IPS-NIHi7 (cell line): Measurements from ENCODE around the gene KCNJ14.

ENCODE experiments used
- DNase-seq: peaks from one replicate; pipeline ENCODE4 v3.0.0; 2012; ENCODE audit warnings: mixed read lengths; ENCODE audit errors: extremely low spot score

Gene KCNJ14

GRCh38 chr19:48507911-48508439 is 52.6 kb downstream of the KCNJ14 start:
- no peak for DNase-seq

GRCh38 chr19:48508729-48509411 is 53.5 kb downstream of the KCNJ14 start:
- DNase-seq: no peak

DNA sequence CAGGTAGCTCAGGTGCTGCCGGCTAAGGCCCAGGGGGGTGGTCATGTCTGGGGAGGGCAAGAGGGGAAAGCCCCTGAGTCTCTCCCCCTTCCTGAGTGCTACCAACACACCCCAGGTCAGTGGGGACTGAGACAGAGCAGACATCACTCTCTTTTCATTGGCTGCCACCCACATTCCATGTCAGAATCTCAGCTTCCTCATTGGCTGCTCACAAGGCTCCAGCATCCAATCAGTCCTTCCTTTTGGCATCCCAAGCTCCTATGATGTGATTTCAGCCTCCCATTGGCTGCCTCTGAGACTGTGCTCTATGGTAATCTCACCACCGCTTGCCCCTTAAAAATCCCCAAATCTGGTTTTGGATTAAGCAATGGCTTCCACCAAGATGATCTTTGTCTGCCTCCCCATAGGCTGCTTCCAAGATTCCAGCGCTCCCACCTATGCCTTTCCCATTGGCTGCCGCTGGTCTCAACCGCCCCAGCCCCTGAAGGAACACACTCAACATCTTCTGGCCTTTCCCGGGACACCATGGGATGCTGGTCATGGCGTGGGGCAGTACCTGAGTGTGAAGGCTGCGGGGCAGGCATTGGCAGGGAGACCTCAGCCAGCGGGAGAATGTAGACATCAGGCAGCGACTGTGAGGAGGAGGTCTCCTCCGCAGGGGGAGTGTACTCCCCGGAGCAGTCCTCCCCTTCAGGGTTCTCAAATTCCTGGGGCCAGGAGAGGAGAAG is 54.3 kb downstream of the KCNJ14 start:
- peak; percentile 53 for DNase-seq

DNA sequence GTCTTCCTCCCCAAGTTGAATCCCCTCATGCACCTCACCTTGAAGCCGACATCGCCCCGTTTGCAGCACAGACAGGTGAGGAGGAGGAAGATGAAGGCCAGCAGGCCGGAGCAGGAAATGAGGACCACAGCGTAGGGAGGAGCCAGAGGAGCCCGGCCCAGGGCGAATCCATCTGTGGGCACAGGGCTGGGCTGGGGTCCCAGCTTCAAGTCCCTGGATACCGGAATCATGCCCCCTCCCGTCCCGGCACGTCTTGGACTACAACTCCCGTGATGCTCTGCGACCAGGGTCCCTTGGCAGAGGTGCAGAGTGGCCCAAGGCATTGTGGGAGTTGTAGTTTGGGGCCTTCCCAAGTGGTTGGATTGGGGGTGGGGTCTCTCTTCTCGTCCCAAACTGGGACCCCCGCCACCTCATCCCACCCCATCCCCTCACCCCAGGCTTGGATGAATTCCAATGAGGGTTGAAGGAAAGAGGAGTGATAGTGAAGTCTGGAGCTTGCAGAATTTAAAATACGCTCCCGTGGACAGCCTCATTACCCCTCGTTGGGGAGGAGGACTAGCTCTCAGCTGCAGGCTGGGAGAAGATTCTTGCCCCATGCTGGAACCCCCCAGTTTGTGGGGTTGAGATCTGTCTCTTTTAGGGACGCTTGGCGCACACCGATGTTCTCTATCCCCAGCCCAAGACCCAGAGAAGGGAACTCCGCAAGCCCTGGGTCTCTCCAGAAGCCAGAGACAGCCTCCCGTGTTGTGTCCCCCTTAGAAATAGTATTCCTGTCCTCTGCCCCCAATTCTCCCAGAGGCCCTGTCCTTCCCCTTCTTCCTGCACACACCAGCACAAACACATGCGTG is 55.3 kb downstream of the KCNJ14 start:
- DNase-seq: peak; percentile 71

DNA sequence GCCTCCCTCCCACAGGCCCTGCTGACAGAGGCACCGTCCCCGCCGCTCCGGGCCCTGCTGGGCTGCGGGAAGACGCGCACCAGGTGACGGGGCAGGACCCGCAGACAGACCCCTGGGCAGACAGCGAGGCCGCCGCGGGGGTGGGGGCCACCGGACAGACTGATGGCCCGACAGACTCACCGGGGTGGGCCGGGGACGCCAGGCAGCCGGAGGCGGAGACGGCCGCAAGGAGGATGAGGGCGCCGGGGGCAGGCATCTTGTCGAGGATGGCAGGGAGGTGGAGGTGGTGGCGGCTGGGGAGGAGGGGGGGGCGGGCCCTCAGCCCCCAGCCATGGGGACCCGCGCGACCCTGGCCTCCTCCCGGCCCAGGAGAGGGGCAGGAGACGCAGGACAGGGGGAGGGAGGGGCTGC is 56.0 kb downstream of the KCNJ14 start:
- DNase-seq: no peak

GRCh38 chr19:48511800-48512503 is 56.6 kb downstream of the KCNJ14 start, which contains the start of gene LMTK3:
Gene LMTK3 (minus strand): TSS chr19:48511835. CDS start chr19:48511576, 259 bp downstream.
- peak; percentile 74 for DNase-seq

DNA sequence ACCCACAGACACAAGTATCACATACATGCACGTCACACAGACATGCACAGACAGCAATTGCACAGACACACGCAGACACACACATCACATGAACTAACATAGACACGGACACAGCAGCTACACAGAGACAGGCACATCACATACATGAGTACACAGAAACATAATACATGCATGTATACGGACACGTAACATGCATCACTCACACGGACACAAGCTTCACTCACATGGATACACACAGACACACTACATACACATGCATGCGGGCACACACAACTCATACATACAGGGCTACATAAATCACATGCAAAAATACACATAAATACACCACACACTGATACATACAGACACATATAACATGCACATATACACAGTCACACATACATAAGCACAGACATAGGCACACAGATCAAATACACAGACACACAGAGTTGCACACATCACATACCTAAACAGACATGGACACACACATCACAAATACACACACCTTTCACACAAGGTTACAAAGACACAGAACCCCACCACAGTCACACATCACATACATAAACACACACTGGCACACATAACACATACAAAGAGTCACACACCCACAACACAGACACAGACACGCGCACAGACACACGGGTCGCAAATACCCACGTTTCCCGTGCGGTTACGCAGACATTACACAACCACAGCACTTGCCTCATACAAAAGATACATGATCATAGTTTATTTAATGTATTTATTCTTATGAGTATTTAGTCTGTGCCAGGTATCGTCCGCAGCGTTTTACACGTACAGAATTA is 57.3 kb downstream of the KCNJ14 start:
- DNase-seq: no peak

DNA sequence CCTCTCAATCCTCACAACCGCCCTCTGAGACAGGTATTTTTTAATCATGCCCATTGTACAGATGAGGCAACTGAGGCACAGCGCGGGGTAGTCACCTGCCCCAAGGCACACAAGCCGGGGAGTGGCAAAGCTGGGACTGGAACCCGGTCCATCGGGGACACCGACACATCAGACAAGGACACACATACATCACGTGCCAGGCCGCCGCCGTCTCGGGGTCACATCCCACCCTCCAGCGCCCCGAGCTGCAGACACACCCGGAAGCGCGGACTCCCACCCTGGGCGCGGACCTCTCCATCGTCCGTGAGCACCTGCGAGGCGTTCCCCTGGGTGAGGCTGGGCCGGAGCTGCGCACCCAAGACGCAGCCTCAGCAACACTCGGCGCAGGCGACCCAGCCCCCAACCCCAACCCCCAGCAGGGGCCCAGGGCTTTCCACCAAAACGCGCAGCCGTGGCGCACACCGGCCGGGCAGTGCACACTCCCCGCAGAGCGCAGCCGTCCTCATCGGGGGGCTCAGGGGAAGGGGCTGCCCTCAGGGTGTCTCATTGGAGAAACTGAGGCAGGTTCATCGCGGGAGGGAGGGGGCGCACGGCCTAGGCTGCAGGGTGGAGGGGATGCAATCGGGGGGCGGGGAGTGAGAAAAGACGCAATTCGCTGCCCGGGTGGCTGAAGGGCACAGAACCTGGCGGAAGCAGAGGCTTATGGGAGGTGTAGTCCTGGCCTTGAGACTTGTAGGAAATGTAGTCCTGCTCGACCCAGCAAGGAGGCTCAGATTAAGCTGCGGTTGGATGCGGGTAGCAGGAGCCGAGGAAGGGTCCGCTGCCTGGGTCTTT is 58.1 kb downstream of the KCNJ14 start:
- DNase-seq: peak; percentile 88

DNA sequence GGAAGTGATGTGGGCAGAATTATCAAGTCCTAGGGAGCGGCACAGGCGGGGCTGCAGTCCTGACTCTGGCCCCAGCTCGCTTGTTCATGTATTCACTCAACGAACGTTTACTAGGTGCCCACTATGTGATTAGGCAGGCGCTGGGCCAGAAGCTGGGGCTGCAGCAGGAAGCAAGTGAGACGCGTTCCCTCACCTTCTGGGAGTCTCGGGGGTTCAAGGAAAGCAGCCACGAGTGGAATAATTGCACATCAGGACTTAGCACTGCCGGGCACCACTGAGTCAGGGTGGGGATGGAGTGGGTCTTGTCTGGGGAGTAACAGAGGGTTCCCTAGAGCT is 58.7 kb downstream of the KCNJ14 start:
- no peak for DNase-seq

DNA sequence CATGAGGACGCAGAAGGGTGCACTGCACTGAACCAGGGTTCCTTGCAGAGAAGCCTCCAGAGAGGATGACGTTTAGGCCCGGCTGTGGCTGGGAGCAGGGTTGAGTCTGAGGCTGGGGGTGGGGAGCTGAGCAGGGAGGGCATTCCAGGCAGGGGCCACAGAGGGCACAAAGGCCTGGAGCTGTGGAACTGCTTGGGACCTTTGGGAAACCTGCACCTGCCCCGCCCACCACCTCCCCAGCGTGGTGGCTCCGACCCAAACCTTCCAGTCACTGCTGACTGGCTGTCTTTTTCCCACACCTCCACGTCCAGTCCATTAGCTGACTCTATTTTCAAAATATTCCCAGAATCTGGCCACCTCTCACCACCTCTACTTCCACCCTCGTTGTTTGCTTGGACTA is 61.2 kb downstream of the KCNJ14 start:
- DNase-seq: no peak
